K562 (cell line): ENCODE data around the gene BSCL2. TPM values are rescaled to one million over a fixed set of nuclear protein-coding genes. Genes with fewer than 3 reads are reported as not detected.

Experiments
- ARID4B ChIP-seq: sonication (generic); formaldehyde crosslinking; IDR thresholded peaks from 2 replicates; pipeline ENCODE4 v1.8.0; 2022; ENCODE audit warnings: mild to moderate bottlenecking, missing genetic modification reagents
- CEBPG ChIP-seq, 3 experiments: fragments of 200-800 bp in 1 of 3; sonication (Bioruptor generic) in 1 of 3; sonication (generic) in 1 of 3; formaldehyde crosslinking in 1 of 3; IDR thresholded peaks in 2 of 3; conservative IDR thresholded peaks in 1 of 3; 2 replicates each; pipeline versions ENCODE4 v1.6.1 to v1.8.0; 2016 to 2022; ENCODE audit warnings: missing compliant biosample characterization in 2 of 3, missing genetic modification characterization in 2 of 3, mild to moderate bottlenecking in 1 of 3, missing genetic modification reagents in 1 of 3
- CREM ChIP-seq: IDR thresholded peaks from 2 replicates; pipeline ENCODE4 v1.6.1; 2014; ENCODE audit warnings: antibody characterized with exemption, low read depth
- DACH1 ChIP-seq: fragments of 450-650 bp; IDR thresholded peaks from 2 replicates; pipeline ENCODE4 v1.6.1; 2018; ENCODE audit not compliant: partially characterized antibody
- HMGXB4 ChIP-seq: sonication (generic); formaldehyde crosslinking; IDR thresholded peaks from 2 replicates; pipeline ENCODE4 v1.8.1; 2023; ENCODE audit warnings: mild to moderate bottlenecking, missing genetic modification reagents
- HNRNPL ChIP-seq: fragments of 200-400 bp; formaldehyde crosslinking; IDR thresholded peaks from 2 replicates; pipeline ENCODE4 v1.6.1; 2017; ENCODE audit warnings: low read depth, mild to moderate bottlenecking, low read length
- KAT2B ChIP-seq: IDR thresholded peaks from one replicate; pipeline ENCODE4 v1.6.1; 2012; ENCODE audit warnings: low read depth, mild to moderate bottlenecking, control low read depth, inconsistent platforms, low read length, moderate library complexity
- KLF10 ChIP-seq: fragments of 250-450 bp; sonication (Bioruptor Pico); IDR thresholded peaks from 2 replicates; pipeline ENCODE4 v1.6.1; 2021; ENCODE audit warnings: matching md5 sums
- MTA3 ChIP-seq: fragments of 450-650 bp; formaldehyde crosslinking; IDR thresholded peaks from 2 replicates; pipeline ENCODE4 v1.6.1; 2017; ENCODE audit warnings: mild to moderate bottlenecking, borderline replicate concordance
- NCOA4 ChIP-seq: fragments of 450-650 bp; IDR thresholded peaks from 2 replicates; pipeline ENCODE4 v1.6.1; 2018; ENCODE audit warnings: mild to moderate bottlenecking; ENCODE audit not compliant: partially characterized antibody
- PHF20 ChIP-seq: fragments of 450-650 bp; IDR thresholded peaks from 2 replicates; pipeline ENCODE4 v1.6.1; 2018; ENCODE audit not compliant: partially characterized antibody
- RCOR1 ChIP-seq, 2 experiments: IDR thresholded peaks; 2 replicates each; pipeline ENCODE4 v1.6.1; 2012; ENCODE audit warnings: low read depth in 2 of 2, low read length in 2 of 2, borderline replicate concordance in 1 of 2, improper control_type of control experiment in 1 of 2
- SAP30 ChIP-seq: fragments of 200-600 bp; sonication (generic); IDR thresholded peaks from 2 replicates; pipeline ENCODE4 v1.6.1; 2012; ENCODE audit warnings: borderline replicate concordance, low read depth, mild to moderate bottlenecking, moderate library complexity, low read length, control low read depth, inconsistent platforms; ENCODE audit not compliant: insufficient read depth, poor library complexity, severe bottlenecking
- SIX5 ChIP-seq, 2 experiments: IDR thresholded peaks; 2 replicates each; pipeline ENCODE4 v1.6.1; 2011; ENCODE audit warnings: low read length in 2 of 2, borderline replicate concordance in 1 of 2, low read depth in 1 of 2, mild to moderate bottlenecking in 1 of 2, moderate library complexity in 1 of 2; ENCODE audit not compliant: insufficient read depth in 1 of 2
- THAP7 ChIP-seq: fragments of 250-450 bp; sonication (Bioruptor Pico); IDR thresholded peaks from 2 replicates; pipeline ENCODE4 v1.5.0; 2021
- ZNF695 ChIP-seq: fragments of 450-650 bp; formaldehyde crosslinking; IDR thresholded peaks from 2 replicates; pipeline ENCODE4 v1.4.0; 2020; ENCODE audit warnings: mild to moderate bottlenecking, moderate library complexity
- polyA plus RNA-seq, 8 experiments: library from polyadenylated mRNA; depleted of rRNA in 4 of 8; stranded (reverse) in 5 of 8; unstranded in 3 of 8; fragments of >200 nt; fragmentation: Nextera tagmentation in 2 of 8; fragmentation: Illumina TruSeq in 1 of 8; extraction: Ambion mirVana in 2 of 8; extraction: Trizol in 1 of 8; gene quantifications; 2 replicates each; pipeline versions ENCODE4 v1.2.1 to v1.2.3, GENCODE V29; 2011 to 2014; ENCODE audit warnings: inconsistent platforms in 1 of 8, missing spikeins in 1 of 8
- total RNA-seq, 7 experiments: library from RNA; depleted of rRNA in 6 of 7; stranded (reverse); fragments of >200 nt in 6 of 7; fragmentation: Illumina TruSeq in 2 of 7; extraction: Trizol in 2 of 7; gene quantifications; 2 replicates each; pipeline versions ENCODE4 v1.2.1 to v1.2.3, GENCODE V29; 2011 to 2021; ENCODE audit warnings: low replicate concordance in 1 of 7
- TF ChIP-seq, protein P1 (sequence below): fragments of 450-650 bp; formaldehyde crosslinking; IDR thresholded peaks from 2 replicates; pipeline ENCODE4 v1.4.0; 2022; ENCODE audit warnings: missing genetic modification characterization

BSCL2 gene
- total and polyA plus RNA-seq, 9 of the 15 experiments (the other 6 are each of a cell fraction or from before 2014, with no cell fraction given), result 18.9 to 51.7 (median 35.2) TPM

DNA sequence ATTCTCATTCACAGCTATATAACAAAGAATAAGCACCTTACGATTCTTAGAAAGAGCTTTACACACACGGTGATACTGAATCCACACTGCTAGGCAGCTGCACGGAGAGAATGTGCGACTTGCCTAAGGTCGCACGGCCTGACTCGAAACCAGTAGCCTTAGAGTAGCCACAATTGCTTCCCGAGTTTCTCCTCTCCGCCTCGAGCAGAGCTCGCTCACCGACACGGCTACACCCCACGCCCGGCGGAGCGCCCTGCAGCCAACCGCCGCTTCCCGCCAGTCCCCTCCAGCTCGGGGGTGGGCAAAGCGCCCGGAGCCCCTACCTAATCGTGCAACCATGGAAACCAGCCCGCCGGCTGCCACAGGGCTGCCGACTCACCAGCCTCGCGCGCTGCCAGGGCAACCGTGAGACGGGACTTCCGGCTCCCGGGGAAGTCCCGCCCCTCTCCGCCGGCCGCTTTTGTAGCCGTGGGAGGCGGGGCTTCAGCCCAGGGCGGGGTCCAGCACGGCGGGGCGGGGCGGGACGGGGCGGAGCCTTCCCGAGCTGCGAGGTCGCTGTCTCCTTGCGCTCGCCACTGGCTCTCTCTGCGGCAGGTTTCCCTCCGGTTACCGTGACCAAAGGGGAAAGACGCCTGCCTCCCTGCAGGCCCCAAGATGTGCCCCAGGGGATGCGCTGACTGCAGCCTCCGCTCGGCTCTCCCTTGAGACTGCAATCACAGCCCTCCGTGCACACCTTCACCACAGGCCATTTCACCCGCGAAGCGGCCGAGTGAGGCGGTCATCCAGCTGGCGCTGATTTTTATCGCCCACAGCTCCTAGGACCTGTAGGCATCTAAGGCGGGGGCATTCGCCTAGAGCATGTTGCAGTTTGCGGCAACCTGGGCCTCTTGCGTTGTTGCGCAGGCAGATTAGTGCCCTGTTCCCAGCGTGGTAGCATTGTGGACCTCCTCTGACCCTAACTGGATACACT, 1.1 kb downstream of the BSCL2 start (continued):
- TF ChIP-seq HMGXB4 (CRISPR knock-in tag) (no peak), PHF20 (peak; percentile 19), ZNF695 (CRISPR knock-in tag) (0 out of 2 replicates have a peak, but pooled peaks have one; percentile 24), RCOR1 (IDR thresholded peaks at IDR 0.05; ENCODE audit: borderline replicate concordance in 1 of 2, low read depth in 2 of 2, low read length in 2 of 2) (peak in 1 of 2 experiments; percentile 25; a peak in 1 of 4 replicates), KAT2B (no peak), NCOA4 (no peak), SIX5 (IDR thresholded peaks at IDR 0.05; ENCODE audit: borderline replicate concordance in 1 of 2, insufficient read depth in 1 of 2, low read depth in 1 of 2, low read length in 2 of 2) (no peak), SAP30 (peak; percentile 69), THAP7 (peak; percentile 69; the same call in 1 of the 2 replicates), MTA3 (peak; percentile 81), DACH1 (peak; percentile 57), KLF10 (CRISPR knock-in tag) (peak; percentile 84), HNRNPL (no peak), CEBPG (CRISPR knock-in tag; IDR thresholded peaks at IDR 0.05) (peak; percentile 57), CEBPG (tag; conservative IDR thresholded peaks at IDR 0.05 in 1 of 2, IDR thresholded peaks at IDR 0.05 in 1 of 2) (no peak), ARID4B (CRISPR knock-in tag) (peak; percentile 37), CREM (peak; percentile 7; the same call in 1 of the 2 replicates)
- TF ChIP-seq, protein P1, sequence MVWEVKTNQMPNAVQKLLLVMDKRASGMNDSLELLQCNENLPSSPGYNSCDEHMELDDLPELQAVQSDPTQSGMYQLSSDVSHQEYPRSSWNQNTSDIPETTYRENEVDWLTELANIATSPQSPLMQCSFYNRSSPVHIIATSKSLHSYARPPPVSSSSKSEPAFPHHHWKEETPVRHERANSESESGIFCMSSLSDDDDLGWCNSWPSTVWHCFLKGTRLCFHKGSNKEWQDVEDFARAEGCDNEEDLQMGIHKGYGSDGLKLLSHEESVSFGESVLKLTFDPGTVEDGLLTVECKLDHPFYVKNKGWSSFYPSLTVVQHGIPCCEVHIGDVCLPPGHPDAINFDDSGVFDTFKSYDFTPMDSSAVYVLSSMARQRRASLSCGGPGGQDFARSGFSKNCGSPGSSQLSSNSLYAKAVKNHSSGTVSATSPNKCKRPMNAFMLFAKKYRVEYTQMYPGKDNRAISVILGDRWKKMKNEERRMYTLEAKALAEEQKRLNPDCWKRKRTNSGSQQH (CRISPR knock-in tag), result peak; percentile 29; the same call in 1 of the 2 replicates
